ENCODE results near the gene NEURL2. TPM values are rescaled to one million over a fixed set of nuclear protein-coding genes. Genes with fewer than 3 reads are reported as not detected.

Gene NEURL2
- total RNA-seq, 1 donor from 2014 or later: 0.24 TPM

DNA sequence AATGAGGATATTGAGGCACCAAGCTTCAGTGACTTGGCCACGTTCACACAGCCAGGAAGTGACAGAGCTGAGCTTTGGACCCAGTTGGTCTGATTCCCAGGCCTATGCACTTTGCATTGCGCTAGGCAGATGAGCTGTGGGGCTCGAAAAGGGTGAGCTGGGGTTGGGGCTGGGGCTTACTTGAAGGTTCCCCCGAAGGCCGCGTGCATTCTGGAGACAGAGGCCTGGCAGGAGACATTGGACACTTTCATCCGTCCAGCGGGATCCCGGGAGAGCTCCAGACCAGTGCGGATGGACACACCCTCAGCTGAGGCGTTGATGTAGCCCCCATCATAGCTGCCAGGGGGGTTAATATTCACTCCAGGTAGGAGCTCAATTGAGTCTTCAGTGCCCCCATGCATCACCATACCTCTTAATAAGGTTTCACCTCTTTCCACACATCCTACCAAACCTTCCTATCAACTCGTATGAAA is 18.4 kb upstream of the NEURL2 start:
- Mint-ChIP-seq H3K4me3 (no peak overlapping the region), H3K36me3 (peaks cover 15% of the 10 kb centered on the region), H3K4me1 (peaks cover 24% of the 10 kb centered on the region), H3K27me3 (ENCODE audit: insufficient read depth, low read depth) (peaks cover 5% of the 10 kb centered on the region), H3K27ac (no peak overlapping the region), H3K9me3 (no peaks in the 10 kb centered on the region)
- peaks cover 5% of the 10 kb centered on the region for H3K4me1 ChIP-seq
- TF ChIP-seq, protein P1, sequence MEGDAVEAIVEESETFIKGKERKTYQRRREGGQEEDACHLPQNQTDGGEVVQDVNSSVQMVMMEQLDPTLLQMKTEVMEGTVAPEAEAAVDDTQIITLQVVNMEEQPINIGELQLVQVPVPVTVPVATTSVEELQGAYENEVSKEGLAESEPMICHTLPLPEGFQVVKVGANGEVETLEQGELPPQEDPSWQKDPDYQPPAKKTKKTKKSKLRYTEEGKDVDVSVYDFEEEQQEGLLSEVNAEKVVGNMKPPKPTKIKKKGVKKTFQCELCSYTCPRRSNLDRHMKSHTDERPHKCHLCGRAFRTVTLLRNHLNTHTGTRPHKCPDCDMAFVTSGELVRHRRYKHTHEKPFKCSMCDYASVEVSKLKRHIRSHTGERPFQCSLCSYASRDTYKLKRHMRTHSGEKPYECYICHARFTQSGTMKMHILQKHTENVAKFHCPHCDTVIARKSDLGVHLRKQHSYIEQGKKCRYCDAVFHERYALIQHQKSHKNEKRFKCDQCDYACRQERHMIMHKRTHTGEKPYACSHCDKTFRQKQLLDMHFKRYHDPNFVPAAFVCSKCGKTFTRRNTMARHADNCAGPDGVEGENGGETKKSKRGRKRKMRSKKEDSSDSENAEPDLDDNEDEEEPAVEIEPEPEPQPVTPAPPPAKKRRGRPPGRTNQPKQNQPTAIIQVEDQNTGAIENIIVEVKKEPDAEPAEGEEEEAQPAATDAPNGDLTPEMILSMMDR (IDR thresholded peaks at IDR 0.05): no peak
- TF ChIP-seq EZH2phosphoT487 (IDR thresholded peaks at IDR 0.05) (no peak), EZH2 (IDR thresholded peaks at IDR 0.05) (no peak)
- H3K9ac ChIP-seq: no peak overlapping the region
- H3F3A ChIP-seq (ENCODE audit: low read depth): peaks cover 9% of the 10 kb centered on the region
- H3K27ac ChIP-seq: no peak overlapping the region
- no peak overlapping the region for H3K4me3 ChIP-seq
- no peaks in the 10 kb centered on the region for H3K36me3 ChIP-seq
- no peak overlapping the region for H3K4me2 ChIP-seq
- H3K27me3 ChIP-seq: peaks cover 4% of the 10 kb centered on the region
- no peak overlapping the region for H2AFZ ChIP-seq (replicated peaks)
- H3K9me3 ChIP-seq (ENCODE audit: low read depth): no peaks in the 10 kb centered on the region
- DNase-seq (ENCODE audit: low spot score): no peak
- H4K20me1 ChIP-seq (ENCODE audit: low read depth): no peaks in the 10 kb centered on the region
- peaks cover 7% of the 10 kb centered on the region for H3K79me2 ChIP-seq (ENCODE audit: low read depth)

DNA sequence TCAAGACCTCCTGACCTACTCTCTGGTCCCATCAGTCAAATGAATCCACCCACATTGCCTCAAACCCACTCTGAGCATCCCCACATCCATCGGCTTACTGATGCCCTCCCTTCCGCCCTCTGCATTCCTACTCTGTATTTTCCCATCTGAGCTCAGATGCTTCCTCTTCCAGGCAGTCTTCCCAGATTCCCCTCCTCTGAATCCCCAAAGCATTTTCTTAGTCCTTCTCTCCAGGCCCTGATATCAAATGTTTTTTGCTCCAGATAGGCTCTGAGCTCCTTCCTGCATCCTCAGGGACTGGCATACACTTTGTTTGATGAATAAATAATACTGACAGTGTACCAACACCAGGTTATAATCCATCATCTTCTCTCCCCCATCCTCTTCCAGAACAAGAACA is 17.1 kb upstream of the NEURL2 start:
- H3K4me3 ChIP-seq: no peak overlapping the region
- peaks cover 9% of the 10 kb centered on the region for H3F3A ChIP-seq (ENCODE audit: low read depth)
- peaks cover 20% of the 10 kb centered on the region for H3K36me3 Mint-ChIP-seq
- H3K27me3 ChIP-seq: peaks cover 4% of the 10 kb centered on the region
- H3K27ac Mint-ChIP-seq: peak overlapping the region; percentile 30
- H3K9me3 ChIP-seq (ENCODE audit: low read depth): no peaks in the 10 kb centered on the region
- H3K4me2 ChIP-seq: no peak overlapping the region
- TF ChIP-seq, protein P1 (IDR thresholded peaks at IDR 0.05): no peak
- peaks cover 5% of the 10 kb centered on the region for H3K4me1 ChIP-seq
- peaks cover 7% of the 10 kb centered on the region for H3K79me2 ChIP-seq (ENCODE audit: low read depth)
- H2AFZ ChIP-seq (replicated peaks): no peak overlapping the region
- H3K4me3 Mint-ChIP-seq: peak overlapping the region; percentile 44
- H3K36me3 ChIP-seq: no peaks in the 10 kb centered on the region
- H3K27me3 Mint-ChIP-seq (ENCODE audit: insufficient read depth, low read depth): peaks cover 5% of the 10 kb centered on the region
- no peaks in the 10 kb centered on the region for H4K20me1 ChIP-seq (ENCODE audit: low read depth)
- no peaks in the 10 kb centered on the region for H3K9me3 Mint-ChIP-seq
- no peak for DNase-seq (ENCODE audit: low spot score)
- peaks cover 23% of the 10 kb centered on the region for H3K4me1 Mint-ChIP-seq
- H3K27ac ChIP-seq: no peak overlapping the region
- no peak overlapping the region for H3K9ac ChIP-seq

DNA sequence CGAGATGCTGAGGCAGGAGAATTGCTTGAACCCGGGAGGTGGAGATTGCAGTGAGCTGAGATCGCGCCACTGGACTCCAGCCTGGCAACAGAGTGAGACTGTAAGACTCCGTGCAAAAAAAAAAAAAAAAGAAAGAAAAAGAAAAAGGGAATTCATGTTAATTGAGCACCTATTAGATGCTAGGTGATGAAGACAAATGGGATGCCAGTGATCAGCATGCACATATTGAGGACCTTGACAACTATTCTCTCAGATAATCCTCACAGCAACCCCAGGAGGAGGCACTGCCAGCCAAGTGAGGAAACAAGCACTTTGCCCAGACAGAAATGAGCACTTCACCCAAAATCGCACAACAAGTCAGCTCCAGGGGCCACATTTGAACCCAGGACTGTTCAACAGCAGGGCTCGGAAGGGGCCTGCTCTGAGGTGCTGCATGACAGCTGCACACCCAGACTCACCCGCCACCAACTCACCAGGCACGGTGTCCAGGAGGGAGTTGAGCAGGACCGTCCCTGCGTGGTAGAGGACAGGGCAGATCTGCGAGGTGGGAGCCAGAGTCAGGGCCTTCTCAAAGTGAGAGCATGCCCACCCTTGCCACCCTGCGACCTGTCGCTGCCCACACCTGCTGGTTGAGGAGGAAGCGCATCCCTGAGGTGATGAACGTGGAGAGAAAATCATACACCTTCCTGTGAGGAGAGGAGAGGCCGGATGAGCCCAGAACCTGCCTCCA is 16.4 kb upstream of the NEURL2 start:
- Histone ChIP-seq H3K4me3 (no peak overlapping the region), H3K79me2 (ENCODE audit: low read depth) (peaks cover 7% of the 10 kb centered on the region), H3K9ac (no peak overlapping the region), H3K9me3 (ENCODE audit: low read depth) (no peaks in the 10 kb centered on the region), H3K4me1 (peaks cover 2% of the 10 kb centered on the region), H4K20me1 (ENCODE audit: low read depth) (no peaks in the 10 kb centered on the region), H3K4me2 (no peak overlapping the region), H3K27me3 (peaks cover 2% of the 10 kb centered on the region), H3K36me3 (no peaks in the 10 kb centered on the region), H2AFZ (replicated peaks) (no peak overlapping the region), H3K27ac (no peak overlapping the region), H3F3A (ENCODE audit: low read depth) (peaks cover 9% of the 10 kb centered on the region)
- H3K4me3 Mint-ChIP-seq: peak overlapping the region; percentile 64
- no peak for DNase-seq (ENCODE audit: low spot score)
- peaks cover 20% of the 10 kb centered on the region for H3K36me3 Mint-ChIP-seq
- no peaks in the 10 kb centered on the region for H3K9me3 Mint-ChIP-seq
- H3K4me1 Mint-ChIP-seq: peaks cover 20% of the 10 kb centered on the region
- no peak overlapping the region for H3K27ac Mint-ChIP-seq
- peaks cover 5% of the 10 kb centered on the region for H3K27me3 Mint-ChIP-seq (ENCODE audit: insufficient read depth, low read depth)
- TF ChIP-seq EZH2phosphoT487 (IDR thresholded peaks at IDR 0.05) (no peak), EZH2 (IDR thresholded peaks at IDR 0.05) (no peak)
- TF ChIP-seq, protein P1 (IDR thresholded peaks at IDR 0.05): no peak
